ENCODE results near the gene SLC7A6.

GRCh38 chr16:68306633-68307032, 42.3 kb downstream of the SLC7A6 start:
- no peak for TF ChIP-seq RARB (CRISPR knock-in tag; IDR thresholded peaks at IDR 0.05)
- TF ChIP-seq, protein P1, sequence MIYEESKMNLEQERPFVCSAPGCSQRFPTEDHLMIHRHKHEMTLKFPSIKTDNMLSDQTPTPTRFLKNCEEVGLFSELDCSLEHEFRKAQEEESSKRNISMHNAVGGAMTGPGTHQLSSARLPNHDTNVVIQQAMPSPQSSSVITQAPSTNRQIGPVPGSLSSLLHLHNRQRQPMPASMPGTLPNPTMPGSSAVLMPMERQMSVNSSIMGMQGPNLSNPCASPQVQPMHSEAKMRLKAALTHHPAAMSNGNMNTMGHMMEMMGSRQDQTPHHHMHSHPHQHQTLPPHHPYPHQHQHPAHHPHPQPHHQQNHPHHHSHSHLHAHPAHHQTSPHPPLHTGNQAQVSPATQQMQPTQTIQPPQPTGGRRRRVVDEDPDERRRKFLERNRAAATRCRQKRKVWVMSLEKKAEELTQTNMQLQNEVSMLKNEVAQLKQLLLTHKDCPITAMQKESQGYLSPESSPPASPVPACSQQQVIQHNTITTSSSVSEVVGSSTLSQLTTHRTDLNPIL (CRISPR knock-in tag; IDR thresholded peaks at IDR 0.05; ENCODE audit: low read depth), result no peak

All from SK-N-SH treated with all-trans-retinoic acid at 6 μM for 48 hours (cell line).